ENCODE data around the gene ALDOB. TPM values are rescaled to one million over a fixed set of nuclear protein-coding genes. Genes with fewer than 3 reads are reported as not detected.

ALDOB gene
- not detected in 2 replicates for total RNA-seq

- intact Hi-C loops (cut with micrococcal nuclease): no loop called here
These were observed at the start of gene ALDOB for GRCh38 chr9:101435601-101436079. Gene ALDOB (minus strand): TSS chr9:101435774. CDS start chr9:101430887, 4,887 bp downstream.

- intact Hi-C loops (cut with micrococcal nuclease): no loop called here
These were observed 48.5 kb upstream of the ALDOB start for GRCh38 chr9:101484046-101484445.

GRCh38 chr9:101481261-101481660, 45.7 kb upstream of the ALDOB start:
- intact Hi-C loops (cut with micrococcal nuclease): no loop called here

- intact Hi-C loops (cut with micrococcal nuclease): no loop called here
These were observed 44.8 kb upstream of the ALDOB start for GRCh38 chr9:101480386-101480785.

- intact Hi-C loops (cut with micrococcal nuclease): no loop called here
These were observed 43.9 kb upstream of the ALDOB start for GRCh38 chr9:101479338-101480030.

- intact Hi-C loops (cut with micrococcal nuclease): no loop called here
These were observed 43.3 kb upstream of the ALDOB start for GRCh38 chr9:101478906-101479305.

GRCh38 chr9:101478444-101478843, 42.9 kb upstream of the ALDOB start:
- intact Hi-C loops (cut with micrococcal nuclease): no loop called here

GRCh38 chr9:101477736-101478135, 42.2 kb upstream of the ALDOB start:
- intact Hi-C loops (cut with micrococcal nuclease): no loop called here

- intact Hi-C loops (cut with micrococcal nuclease): no loop called here
These were observed 41.6 kb upstream of the ALDOB start for GRCh38 chr9:101477214-101477613.

- intact Hi-C loops (cut with micrococcal nuclease): no loop called here
These were observed 41.1 kb upstream of the ALDOB start for GRCh38 chr9:101476576-101477208.

- intact Hi-C loops (cut with micrococcal nuclease): no loop called here
These were observed 37.3 kb upstream of the ALDOB start for GRCh38 chr9:101472891-101473290.

GRCh38 chr9:101470929-101471328, 35.4 kb upstream of the ALDOB start:
- intact Hi-C loops (cut with micrococcal nuclease): no loop called here

GRCh38 chr9:101470021-101470420, 34.4 kb upstream of the ALDOB start:
- intact Hi-C loops (cut with micrococcal nuclease): no loop called here

- intact Hi-C loops (cut with micrococcal nuclease): no loop called here
These were observed 33.5 kb upstream of the ALDOB start for GRCh38 chr9:101469026-101469425.

GRCh38 chr9:101468116-101468515, 32.5 kb upstream of the ALDOB start:
- intact Hi-C loops (cut with micrococcal nuclease): no loop called here

- intact Hi-C loops (cut with micrococcal nuclease): no loop called here
These were observed 32.1 kb upstream of the ALDOB start for GRCh38 chr9:101467690-101468089.

GRCh38 chr9:101466863-101467262, 31.3 kb upstream of the ALDOB start:
- intact Hi-C loops (cut with micrococcal nuclease): no loop called here

- intact Hi-C loops (cut with micrococcal nuclease): no loop called here
These were observed 29.8 kb upstream of the ALDOB start for GRCh38 chr9:101465326-101465915.

- intact Hi-C loops (cut with micrococcal nuclease): no loop called here
These were observed 27.8 kb upstream of the ALDOB start for GRCh38 chr9:101463397-101463796.

- intact Hi-C loops (cut with micrococcal nuclease): no loop called here
These were observed 27.0 kb upstream of the ALDOB start for GRCh38 chr9:101462558-101462957.

GRCh38 chr9:101460965-101461364, 25.4 kb upstream of the ALDOB start:
- intact Hi-C loops (cut with micrococcal nuclease): no loop called here

- intact Hi-C loops (cut with micrococcal nuclease): loop anchor here (1.0 to 2.0 kb wide), 3 partner anchors 60 to 108 kb away; partner anchors contain the start of genes MRPL50 and ZNF189
These were observed 23.5 kb upstream of the ALDOB start for GRCh38 chr9:101458963-101459631.

All from T-helper 1 cell treated with Interleukin-12 subunit alpha and Interleukin-12 subunit beta and Interleukin-4 antibody, amounts not matched to agents 30 ng/mL and 1 ng/mL, for 36 hours (primary cell).